DMS53 treated with DMSO at 0.1 percent for 48 hours (cell line): ENCODE measurements around the gene CXorf49.
"Not testable (repeated sequence)": the region's sequence is repeated elsewhere in the genome, so short reads cannot be mapped to it uniquely, and the experiment has no call there.

Experiments used
- DNase-seq: peaks from one replicate; lab custom pipeline; 2025; ENCODE audit not compliant: unreplicated experiment; lab: John Stamatoyannopoulos, UW

The CXorf49 gene

GRCh38 chrX:71718185-71718584, at the start of gene CXorf49:
TSS of gene CXorf49 (minus strand) at chrX:71718285. CDS start at chrX:71718151, 134 bp downstream.
- DNase-seq: not testable (repeated sequence)

- DNase-seq: not testable (repeated sequence)
These were observed 49.0 kb upstream of the CXorf49 start for GRCh38 chrX:71767134-71767533.

- not testable (repeated sequence) for DNase-seq
These were observed 47.5 kb upstream of the CXorf49 start for GRCh38 chrX:71765613-71766012.

- not testable (repeated sequence) for DNase-seq
These were observed 46.7 kb upstream of the CXorf49 start for GRCh38 chrX:71764832-71765231.

- not testable (repeated sequence) for DNase-seq
These were observed 45.0 kb upstream of the CXorf49 start, which contains the start of gene CXorf49B for GRCh38 chrX:71763049-71763448. TSS of gene CXorf49B (plus strand) at chrX:71763349. CDS start at chrX:71763424, 75 bp downstream.

- DNase-seq: not testable (repeated sequence)
These were observed 42.7 kb upstream of the CXorf49 start for GRCh38 chrX:71760688-71761281.

GRCh38 chrX:71720289-71720886, 2.3 kb upstream of the CXorf49 start:
- DNase-seq: not testable (repeated sequence)

- not testable (repeated sequence) for DNase-seq
These were observed 1.1 kb upstream of the CXorf49 start for GRCh38 chrX:71719195-71719594.

- not testable (repeated sequence) for DNase-seq
These were observed 1.8 kb downstream of the CXorf49 start for GRCh38 chrX:71716323-71716722.

GRCh38 chrX:71715551-71715950, 2.5 kb downstream of the CXorf49 start:
- not testable (repeated sequence) for DNase-seq

GRCh38 chrX:71714064-71714463, 4.0 kb downstream of the CXorf49 start:
- DNase-seq: not testable (repeated sequence)

- not testable (repeated sequence) for DNase-seq
These were observed 15.2 kb downstream of the CXorf49 start for GRCh38 chrX:71702853-71703252.

- not testable (repeated sequence) for DNase-seq
These were observed 19.1 kb downstream of the CXorf49 start for GRCh38 chrX:71699023-71699344.

GRCh38 chrX:71698299-71699022, 19.6 kb downstream of the CXorf49 start:
- DNase-seq: not testable (repeated sequence)

GRCh38 chrX:71697466-71698298, 20.4 kb downstream of the CXorf49 start:
- not testable (repeated sequence) for DNase-seq

GRCh38 chrX:71696641-71697465, 21.2 kb downstream of the CXorf49 start:
- DNase-seq: not testable (repeated sequence)

GRCh38 chrX:71679575-71680207, 38.4 kb downstream of the CXorf49 start:
- DNase-seq: no peak

- DNase-seq: not testable (repeated sequence)
These were observed 40.9 kb downstream of the CXorf49 start for GRCh38 chrX:71677195-71677594.

GRCh38 chrX:71676068-71676795, 41.9 kb downstream of the CXorf49 start:
- DNase-seq: not testable (repeated sequence)
